ENCODE data around the gene SESN2.
A peak's percentile ranks its signal among the peaks of the same experiment; 100 is the strongest.

SESN2 gene

GRCh38 chr1:28328228-28328648 is 68.9 kb downstream of the SESN2 start:
- Histone ChIP-seq H2AFZ (ENCODE audit: low read depth, low read length) (peak overlapping the region; percentile 83), H3K79me2 (ENCODE audit: insufficient read depth, low read length) (peaks cover 27% of the 10 kb centered on the region), H3K4me3 (ENCODE audit: low read depth in 1 of 2, low read length in 2 of 2) (peak overlapping the region; percentile 43 to 70), H3K36me3 (ENCODE audit: insufficient read depth, low read length) (peaks cover 25% of the 10 kb centered on the region), H3K27me3 (ENCODE audit: insufficient read depth, low read length, poor library complexity) (no peaks in the 10 kb centered on the region), H3K9me3 (ENCODE audit: insufficient read depth, low read length, severe bottlenecking) (no peaks in the 10 kb centered on the region), H3K9ac (ENCODE audit: low read depth, low read length) (peak overlapping the region; percentile 69), H3K4me2 (ENCODE audit: insufficient read depth, low read length) (peak overlapping the region; percentile 73), H3K4me1 (ENCODE audit: insufficient read depth, low read length) (peaks cover 27% of the 10 kb centered on the region), H4K20me1 (ENCODE audit: insufficient read depth, low read length) (no peaks in the 10 kb centered on the region), H3K27ac (ENCODE audit: low read length) (peak overlapping the region; percentile 96)
- ATAC-seq (ENCODE audit: insufficient read depth, low read depth) (no peak), DNase-seq (no peak)
- no peak for TF ChIP-seq CTCF (IDR thresholded peaks at IDR 0.05; ENCODE audit: borderline replicate concordance, extremely low read depth, low read length, poor library complexity, severe bottlenecking)
- no peak for TF ChIP-seq EZH2 (IDR thresholded peaks at IDR 0.05; ENCODE audit: borderline replicate concordance, low read depth, low read length, severe bottlenecking)

GRCh38 chr1:28329395-28330153 is 70.3 kb downstream of the SESN2 start:
- H3K27me3 ChIP-seq (ENCODE audit: insufficient read depth, low read length, poor library complexity): no peaks in the 10 kb centered on the region
- peaks cover 38% of the 10 kb centered on the region for H3K36me3 ChIP-seq (ENCODE audit: insufficient read depth, low read length)
- peak overlapping the region; percentile 73 for H3K4me2 ChIP-seq (ENCODE audit: insufficient read depth, low read length)
- H2AFZ ChIP-seq (ENCODE audit: low read depth, low read length): peak overlapping the region; percentile 90
- peaks cover 27% of the 10 kb centered on the region for H3K4me1 ChIP-seq (ENCODE audit: insufficient read depth, low read length)
- H3K9ac ChIP-seq (ENCODE audit: low read depth, low read length): peak overlapping the region; percentile 69
- peaks cover 32% of the 10 kb centered on the region for H3K79me2 ChIP-seq (ENCODE audit: insufficient read depth, low read length)
- H4K20me1 ChIP-seq (ENCODE audit: insufficient read depth, low read length): no peaks in the 10 kb centered on the region
- DNase-seq (no peak), ATAC-seq (ENCODE audit: insufficient read depth, low read depth) (peak; percentile 50)
- H3K9me3 ChIP-seq (ENCODE audit: insufficient read depth, low read length, severe bottlenecking): no peaks in the 10 kb centered on the region
- peak overlapping the region; percentile 96 for H3K27ac ChIP-seq (ENCODE audit: low read length)
- H3K4me3 ChIP-seq (ENCODE audit: low read depth in 1 of 2, low read length in 2 of 2): peak overlapping the region; percentile 43 to 70
- TF ChIP-seq EZH2 (IDR thresholded peaks at IDR 0.05; ENCODE audit: borderline replicate concordance, low read depth, low read length, severe bottlenecking) (no peak), CTCF (IDR thresholded peaks at IDR 0.05; ENCODE audit: borderline replicate concordance, extremely low read depth, low read length, poor library complexity, severe bottlenecking) (no peak)
